ENCODE measurements around the gene SEPHS1.
"Not testable (repeated sequence)": the region's sequence is repeated elsewhere in the genome, so short reads cannot be mapped to it uniquely, and the experiment has no call there.

Gene SEPHS1

DNA sequence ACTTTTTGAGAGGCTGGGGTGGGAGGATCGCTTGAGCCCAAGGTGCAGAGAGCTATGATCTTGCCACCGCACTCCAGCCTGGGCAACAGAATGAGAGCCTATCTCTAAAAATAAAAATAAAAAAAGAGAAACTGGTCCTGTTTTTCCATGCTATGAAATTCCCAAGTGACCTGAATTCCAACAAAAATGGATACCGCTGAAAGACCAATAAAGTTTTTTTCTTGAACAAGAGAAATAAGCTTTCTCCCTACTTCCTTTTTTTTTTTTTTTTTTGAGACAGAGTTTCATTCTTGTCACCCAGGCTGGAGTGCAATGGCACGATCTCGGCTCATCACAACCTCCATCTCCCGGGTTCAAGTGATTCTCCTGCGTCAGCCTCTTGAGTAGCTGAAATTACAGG lies 12.5 kb upstream of the SEPHS1 start:
- DNase-seq (ENCODE audit: low read depth): no peak

DNA sequence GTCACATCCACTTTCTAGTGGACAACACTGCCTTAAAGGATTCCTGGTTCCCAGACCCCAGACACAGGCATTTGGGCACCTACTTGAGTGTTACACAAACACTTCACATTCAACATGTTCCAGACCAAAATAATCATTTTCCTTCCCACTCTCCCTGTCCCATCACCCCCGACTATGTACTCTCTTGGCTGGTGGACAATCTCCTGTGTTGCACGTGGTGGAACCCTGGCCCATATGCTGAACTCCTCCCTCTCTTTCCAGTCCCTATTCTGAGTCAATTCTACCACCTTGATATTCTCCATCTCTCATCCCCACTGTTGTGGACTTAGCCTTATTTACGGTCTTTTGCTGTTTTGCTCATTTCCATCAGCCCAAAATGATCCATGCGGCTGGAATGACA lies 8.3 kb upstream of the SEPHS1 start:
- no peak for DNase-seq (ENCODE audit: low read depth)

- no peak for DNase-seq (ENCODE audit: low read depth)
Measured at GRCh38 chr10:13354783-13355182, 6.7 kb upstream of the SEPHS1 start.

GRCh38 chr10:13352519-13352918 lies 4.4 kb upstream of the SEPHS1 start:
- no peak for DNase-seq (ENCODE audit: low read depth)

- DNase-seq (ENCODE audit: low read depth): no peak
Measured at GRCh38 chr10:13351340-13351915, 3.3 kb upstream of the SEPHS1 start.

- DNase-seq (ENCODE audit: low read depth): no peak
Measured at GRCh38 chr10:13349463-13350274, 1.6 kb upstream of the SEPHS1 start.

- DNase-seq (ENCODE audit: low read depth): peak; percentile 59
Measured at GRCh38 chr10:13347500-13348156, 465 bp downstream of the SEPHS1 start.

DNA sequence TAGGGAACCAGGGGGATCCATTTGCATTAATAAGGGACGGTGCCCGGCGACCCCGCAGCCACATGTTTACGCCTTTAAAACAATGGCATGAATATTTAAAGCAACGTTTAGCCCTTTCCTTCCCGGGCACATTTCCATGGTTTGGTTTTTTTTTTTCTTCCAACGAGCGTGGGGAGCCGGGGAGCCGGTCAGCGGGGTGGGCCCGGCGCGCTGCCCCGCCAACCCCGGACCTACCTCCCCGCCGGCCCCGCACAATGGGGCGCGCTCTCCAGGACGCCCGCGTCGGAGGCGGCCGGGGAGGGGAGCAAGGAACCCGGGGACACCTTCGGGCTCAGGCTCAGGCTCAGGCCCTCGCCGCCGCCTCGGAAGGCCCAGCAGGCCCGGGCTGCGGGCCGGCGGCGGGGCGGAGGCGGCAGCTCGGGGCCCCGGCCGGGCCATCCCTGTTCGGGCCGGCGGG lies 1.0 kb downstream of the SEPHS1 start:
- DNase-seq (ENCODE audit: low read depth): no peak

DNA sequence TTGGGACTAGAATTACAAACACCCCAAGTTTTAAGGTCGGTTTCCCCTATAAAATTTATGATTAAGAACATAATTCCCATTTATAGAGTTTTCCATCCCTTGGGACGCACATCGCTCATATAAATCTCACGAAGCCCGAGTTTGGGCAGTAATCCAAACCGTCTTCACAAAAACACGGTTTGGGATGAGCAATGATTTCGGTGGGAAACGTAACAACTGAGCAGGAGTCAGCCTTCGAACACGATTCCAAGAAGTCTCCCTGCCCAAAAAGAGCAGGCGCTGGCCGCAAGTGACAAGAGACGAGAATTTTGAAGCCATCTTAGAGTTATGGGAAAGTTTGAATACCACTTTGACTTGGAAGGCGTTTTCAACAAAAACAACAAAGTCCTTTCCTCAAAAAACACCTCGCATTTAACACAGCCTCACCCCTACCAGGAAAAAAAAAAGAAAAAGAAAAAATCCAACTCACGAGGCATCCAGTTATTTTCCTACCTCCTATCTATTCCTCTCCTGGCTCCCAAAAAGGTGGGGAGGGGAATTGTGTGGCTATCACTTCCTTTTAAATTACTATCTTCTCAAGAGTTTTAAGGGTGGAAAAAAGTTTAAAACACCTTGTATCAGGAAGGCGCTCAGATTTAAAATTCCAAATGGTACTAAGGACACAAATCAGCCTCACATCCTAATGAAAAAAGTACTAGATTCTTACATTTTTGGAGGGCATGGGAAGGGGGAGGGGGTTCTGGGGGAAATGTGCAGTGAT lies 1.6 kb downstream of the SEPHS1 start:
- no peak for DNase-seq (ENCODE audit: low read depth)

GRCh38 chr10:13340626-13341376 lies 7.3 kb downstream of the SEPHS1 start:
- no peak for DNase-seq (ENCODE audit: low read depth)

DNA sequence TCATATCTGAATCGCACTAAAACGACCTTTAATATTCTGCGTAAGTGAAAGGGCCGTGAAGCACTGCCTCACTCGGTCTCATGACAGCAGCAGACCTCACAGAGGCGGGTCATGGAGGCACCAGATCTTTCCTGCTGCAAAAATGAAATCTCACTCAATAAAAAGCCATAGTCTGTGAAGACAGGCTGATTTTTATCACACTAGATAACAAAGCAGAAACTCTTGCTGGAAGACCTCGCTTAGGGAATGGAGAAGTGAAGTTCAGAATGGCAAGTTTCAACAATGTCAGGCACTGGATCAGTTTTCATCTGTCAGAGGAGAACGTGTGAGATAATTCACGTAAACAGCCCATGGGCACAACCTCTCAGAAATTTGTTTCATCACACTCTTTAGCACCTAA lies 8.0 kb downstream of the SEPHS1 start:
- no peak for DNase-seq (ENCODE audit: low read depth)

DNA sequence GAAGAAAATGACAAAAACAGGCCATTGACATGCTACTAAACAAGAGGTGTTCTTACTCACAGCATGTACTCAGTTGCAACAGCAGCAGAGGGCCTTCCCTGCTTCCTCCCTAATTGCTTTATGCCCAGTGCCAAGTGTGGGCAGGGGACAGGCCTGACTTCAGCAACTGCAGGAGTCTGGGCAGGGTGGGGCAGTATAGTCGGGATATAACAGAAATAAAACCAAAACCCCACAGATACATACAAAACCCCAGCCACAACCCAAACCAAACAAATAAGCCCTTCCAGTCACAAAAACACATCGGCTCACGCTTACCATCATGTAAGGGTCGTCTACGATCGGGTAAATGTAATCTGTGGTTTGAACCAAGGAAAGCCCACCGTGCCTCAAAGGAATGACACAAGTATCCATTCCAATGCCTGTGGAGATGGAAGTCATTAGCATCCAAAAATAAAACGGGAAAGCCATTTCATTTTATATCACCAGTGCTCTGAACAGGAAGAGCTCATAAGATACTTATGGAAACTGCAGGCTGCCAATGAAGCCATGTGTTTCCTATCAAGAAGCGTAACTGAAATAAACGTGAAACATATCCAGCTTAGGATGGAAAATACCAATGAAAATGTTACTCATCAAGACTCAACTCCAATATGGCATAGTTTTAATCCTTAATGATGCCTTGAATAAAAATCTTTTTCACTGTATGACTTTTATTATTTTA lies 9.5 kb downstream of the SEPHS1 start:
- DNase-seq (ENCODE audit: low read depth): no peak

DNA sequence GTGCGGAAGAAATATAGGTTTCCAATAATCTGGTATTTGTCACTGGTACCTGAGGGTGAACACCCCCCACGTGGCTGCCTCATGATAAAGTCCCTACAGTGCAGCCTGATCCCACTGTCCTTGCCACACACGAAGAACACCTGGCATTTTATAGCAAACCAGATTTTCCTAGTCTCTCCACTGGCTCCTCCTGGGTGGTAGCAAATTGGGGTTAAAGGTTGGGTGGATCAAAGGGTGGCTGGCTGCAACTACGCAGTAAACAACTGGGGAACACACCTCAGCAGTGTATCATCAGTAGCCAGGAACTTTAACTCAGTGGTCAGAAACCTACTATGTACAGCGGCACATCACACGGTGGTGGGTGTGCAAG lies 10.3 kb downstream of the SEPHS1 start:
- DNase-seq (ENCODE audit: low read depth): no peak

DNA sequence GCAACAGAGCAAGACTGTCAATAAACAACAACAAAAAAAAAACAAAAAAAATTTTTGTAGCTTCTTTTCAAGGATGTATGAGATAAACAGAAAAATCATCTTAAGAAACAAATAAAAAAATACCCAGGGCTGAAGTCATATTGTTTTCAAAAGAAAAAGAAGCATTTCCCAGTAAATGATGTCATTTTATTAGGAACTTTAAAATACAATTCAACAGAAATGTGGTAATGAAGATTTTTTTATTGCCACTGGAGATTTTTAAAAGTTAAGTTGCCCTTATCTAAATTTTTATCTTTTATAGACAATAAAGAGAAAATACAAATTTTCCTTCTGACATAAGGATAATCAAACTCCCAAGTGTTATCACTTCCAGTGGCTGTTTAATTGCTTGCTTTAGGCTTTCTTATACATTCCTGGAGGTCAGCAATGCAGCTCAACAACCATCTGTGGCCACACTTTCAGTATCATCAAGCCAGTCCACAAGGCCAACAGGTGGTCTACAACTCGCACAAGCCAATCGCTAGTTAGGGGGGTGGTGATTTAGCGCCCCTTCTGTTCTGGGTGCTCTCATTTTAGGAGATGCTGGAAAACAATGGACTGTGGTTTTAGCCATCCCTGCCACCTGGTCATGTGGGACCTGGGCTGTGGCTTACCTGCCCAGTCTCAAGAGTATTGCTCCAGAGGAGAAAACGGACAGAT lies 10.8 kb downstream of the SEPHS1 start:
- DNase-seq (ENCODE audit: low read depth): no peak

GRCh38 chr10:13335881-13336280 lies 12.2 kb downstream of the SEPHS1 start:
- DNase-seq (ENCODE audit: low read depth): no peak

DNA sequence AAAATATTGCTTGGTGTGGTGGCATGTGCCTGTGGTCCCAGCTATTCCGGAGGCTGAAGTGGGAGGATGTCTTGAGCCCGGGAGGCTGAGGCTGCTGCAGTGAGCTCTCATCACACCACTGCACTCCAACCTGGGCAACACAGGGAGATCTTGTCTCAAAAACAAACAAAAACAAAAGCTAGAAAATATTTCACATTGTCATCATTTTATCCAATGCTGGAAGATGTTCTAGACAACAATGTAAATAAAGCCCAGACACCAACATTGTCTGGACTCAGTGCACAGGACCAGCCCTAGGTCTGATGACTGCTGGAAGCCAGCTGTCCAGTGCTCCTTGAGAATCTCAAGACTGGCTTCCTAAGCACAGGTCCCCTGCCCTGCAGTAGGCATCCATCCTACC lies 13.5 kb downstream of the SEPHS1 start:
- no peak for DNase-seq (ENCODE audit: low read depth)

GRCh38 chr10:13331646-13332045 lies 16.4 kb downstream of the SEPHS1 start:
- no peak for DNase-seq (ENCODE audit: low read depth)

- DNase-seq (ENCODE audit: low read depth): not testable (repeated sequence)
Measured at GRCh38 chr10:13330980-13331379, 17.1 kb downstream of the SEPHS1 start.

DNA sequence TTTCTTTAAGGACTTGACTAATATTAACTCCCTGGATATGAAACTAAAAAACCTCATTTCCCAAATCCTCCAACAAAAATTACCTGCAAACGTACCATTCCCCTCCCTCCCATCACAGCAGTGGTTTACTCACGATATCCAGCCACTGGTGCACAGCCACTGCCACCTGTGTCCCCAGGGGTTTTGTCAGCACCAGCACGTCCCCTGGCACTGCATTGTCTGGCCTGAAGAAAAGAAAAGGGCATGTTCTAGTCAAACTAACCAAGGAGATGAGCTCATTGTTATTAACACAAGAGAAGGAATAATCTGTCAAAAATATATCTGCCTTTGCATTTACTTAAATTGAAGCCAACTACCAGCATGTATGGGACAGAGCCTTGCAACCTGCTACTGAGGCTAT lies 18.5 kb downstream of the SEPHS1 start:
- no peak for DNase-seq (ENCODE audit: low read depth)

- DNase-seq (ENCODE audit: low read depth): no peak
Measured at GRCh38 chr10:13328613-13329012, 19.5 kb downstream of the SEPHS1 start.

- DNase-seq (ENCODE audit: low read depth): no peak
Measured at GRCh38 chr10:13328126-13328525, 20.0 kb downstream of the SEPHS1 start.
